ENCODE data around the gene CNTNAP2.

CNTNAP2 gene

DNA sequence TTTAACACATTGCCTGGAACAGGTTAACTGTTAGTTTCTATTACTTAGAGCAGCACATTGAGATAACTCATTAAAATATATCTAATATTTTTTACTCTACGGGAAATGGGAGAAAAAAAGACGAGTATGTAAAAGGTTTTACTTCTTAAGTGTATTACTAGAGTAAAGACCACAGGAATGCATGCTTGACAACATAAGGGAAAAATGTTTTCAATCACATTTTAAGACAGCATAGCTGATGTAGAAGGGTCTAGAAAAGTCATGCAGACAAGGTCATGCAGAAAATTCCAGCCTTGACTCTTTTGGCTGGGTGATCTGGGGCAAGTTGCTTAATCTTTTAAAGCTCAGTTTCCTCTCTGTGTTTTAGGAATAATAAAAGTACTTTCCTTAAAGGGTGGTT is 806.2 kb downstream of the CNTNAP2 start:
- DNase-seq, result no peak

DNA sequence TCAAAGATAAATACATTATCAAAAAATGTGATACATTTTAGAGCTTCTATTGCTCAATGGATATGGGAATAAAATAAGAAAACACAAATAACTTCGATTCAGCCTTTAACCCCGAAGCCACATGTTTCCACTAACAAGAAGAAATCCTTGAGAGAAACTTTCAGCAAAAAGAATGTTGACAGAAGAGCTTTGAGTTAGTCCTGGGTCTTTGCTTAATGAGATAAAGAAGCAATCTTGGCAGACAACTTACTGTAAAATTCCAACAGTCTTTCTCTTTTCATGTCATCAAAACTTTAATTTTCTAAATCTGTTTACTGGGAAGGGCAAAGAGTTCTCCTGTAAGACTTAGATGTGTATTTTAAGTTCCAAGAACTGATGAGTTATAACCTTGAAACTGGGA is 810.2 kb downstream of the CNTNAP2 start:
- no peak for DNase-seq

DNA sequence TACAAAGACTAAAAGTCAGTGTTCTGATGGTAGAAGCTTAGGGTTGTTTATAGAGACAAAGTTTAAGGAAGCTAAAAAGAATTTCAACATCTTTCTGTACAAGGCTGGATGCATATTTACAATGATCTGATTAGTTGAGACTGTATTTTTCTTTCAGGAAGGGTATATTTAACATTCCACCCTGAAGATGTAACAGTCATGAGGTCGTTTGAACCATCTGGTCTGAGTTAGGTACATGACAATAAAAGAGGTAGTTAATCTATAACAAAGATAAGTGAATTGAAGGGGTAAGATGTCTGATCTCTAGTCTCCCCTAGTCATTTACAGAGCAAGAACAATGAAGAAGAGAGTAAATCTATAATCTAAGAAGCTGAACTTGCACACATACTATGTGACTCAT is 821.2 kb downstream of the CNTNAP2 start:
- DNase-seq, result no peak

DNA sequence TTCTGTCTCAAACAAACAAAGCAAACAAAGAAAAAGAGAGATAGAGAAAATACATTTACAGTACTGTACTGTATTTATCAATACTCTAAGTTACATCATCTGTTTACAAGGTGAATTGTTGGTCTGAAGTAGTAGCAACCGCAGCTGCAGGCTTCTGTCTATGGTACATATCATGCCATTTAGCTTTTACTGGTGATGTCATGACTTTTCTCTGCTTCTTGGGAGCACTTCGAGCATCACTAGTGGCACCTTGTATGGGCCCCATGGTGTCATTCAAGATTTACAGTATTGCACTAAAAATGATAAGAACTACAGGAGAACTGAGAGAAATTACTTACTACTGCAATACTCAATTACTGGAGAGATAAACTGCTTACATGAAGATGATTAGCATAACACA is 826.9 kb downstream of the CNTNAP2 start:
- DNase-seq, result no peak

DNA sequence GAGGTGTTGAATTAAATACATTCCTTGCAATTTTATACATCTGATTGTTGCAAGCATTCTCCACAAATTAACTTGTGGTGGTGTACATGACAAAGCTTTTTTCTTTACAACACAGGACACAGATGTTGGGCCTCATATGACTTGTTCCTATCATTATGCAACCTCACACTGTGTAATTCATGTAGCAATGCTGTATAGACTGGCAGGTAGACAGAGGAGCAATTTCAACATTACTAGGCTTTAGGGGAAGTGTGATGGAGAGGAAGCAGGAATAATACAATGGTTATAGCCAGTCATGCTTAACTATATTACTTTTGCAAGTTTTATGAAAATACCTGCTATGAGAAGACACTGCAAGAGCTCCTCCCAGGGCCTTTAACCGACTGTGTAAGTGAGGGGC is 832.1 kb downstream of the CNTNAP2 start:
- no peak for DNase-seq

DNA sequence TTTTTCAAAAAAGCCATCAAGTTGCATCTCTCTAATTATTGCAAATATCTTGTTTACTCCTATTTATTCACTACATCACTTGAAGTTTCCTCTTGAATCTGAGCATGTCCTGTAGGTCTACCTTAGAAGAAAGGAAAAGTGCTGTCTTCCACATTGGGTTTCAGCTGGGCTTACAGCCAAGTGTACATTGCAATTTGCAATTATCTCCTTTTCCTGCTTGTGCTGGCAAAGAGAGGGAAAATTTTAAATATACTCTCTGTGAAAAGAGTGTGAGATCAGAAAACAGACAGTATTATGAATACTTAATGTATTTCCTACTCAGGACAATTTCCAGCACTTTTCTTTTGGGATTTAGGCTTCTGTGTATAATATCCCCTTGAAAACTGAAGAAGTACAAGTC is 839.7 kb downstream of the CNTNAP2 start:
- no peak for DNase-seq

DNA sequence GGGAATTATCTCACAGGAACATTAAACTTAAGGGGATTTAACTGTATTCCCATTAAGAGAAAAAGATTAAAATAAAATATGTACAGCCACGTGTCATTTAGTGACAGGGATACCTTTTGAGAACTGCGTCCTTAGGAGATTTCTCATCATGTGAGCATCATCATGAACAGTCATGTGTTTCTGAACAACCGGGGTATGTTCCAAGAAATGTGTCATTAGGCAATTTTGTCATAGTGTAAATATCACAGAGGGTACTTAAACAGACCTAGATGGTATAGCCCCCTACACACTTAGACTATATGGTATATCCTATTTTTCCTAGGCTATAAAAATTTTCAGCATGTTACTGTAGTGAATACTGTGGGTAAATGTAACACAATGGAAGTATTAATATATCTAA is 840.3 kb downstream of the CNTNAP2 start:
- no peak for DNase-seq

DNA sequence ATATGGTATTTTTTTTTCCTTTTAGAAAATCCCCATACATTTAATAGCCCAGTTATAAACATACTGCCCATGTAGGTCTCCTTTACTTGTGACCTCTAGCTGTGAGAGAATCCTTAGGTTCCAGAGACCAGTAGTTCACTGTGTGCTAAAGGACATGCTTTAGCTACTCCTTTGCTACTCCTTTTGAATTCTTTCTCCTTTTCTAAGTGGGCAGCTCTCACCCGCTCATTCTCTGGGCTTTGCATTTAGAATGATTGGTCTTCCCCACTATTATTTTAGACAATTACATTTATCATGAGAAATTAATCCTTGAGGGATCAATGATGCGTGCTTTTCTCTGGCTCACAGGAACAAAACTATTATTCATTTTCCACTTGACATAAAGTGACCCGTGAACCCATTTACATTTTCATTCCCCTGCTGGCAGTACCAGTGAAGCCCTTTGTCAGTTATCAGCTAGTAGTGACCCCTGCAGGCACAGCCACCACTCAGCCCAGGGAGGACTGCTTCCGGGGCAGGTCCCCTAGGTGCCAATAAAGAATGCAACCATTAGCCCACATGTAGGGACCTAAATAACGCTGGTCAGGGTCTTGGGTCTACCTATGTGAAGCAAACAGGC is 844.3 kb downstream of the CNTNAP2 start:
- no peak for DNase-seq

DNA sequence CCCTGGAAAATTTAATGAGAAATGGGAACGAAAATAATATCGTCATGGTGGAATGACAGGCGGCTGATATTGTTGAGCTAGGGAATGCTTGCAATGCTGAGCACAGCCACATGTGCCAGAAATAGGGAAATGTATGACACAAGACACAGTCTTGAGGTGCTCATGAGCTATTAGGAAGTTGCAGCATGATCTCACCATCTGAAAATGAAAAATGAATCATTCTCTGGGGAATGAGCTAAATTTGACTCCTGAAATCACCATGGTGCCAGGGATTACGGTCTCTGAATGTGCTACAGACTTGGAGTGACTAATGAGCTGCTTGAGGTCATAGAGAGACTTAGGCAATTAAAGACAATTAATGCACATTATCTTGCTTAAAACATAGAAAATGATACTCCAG is 845.0 kb downstream of the CNTNAP2 start:
- DNase-seq, result no peak

DNA sequence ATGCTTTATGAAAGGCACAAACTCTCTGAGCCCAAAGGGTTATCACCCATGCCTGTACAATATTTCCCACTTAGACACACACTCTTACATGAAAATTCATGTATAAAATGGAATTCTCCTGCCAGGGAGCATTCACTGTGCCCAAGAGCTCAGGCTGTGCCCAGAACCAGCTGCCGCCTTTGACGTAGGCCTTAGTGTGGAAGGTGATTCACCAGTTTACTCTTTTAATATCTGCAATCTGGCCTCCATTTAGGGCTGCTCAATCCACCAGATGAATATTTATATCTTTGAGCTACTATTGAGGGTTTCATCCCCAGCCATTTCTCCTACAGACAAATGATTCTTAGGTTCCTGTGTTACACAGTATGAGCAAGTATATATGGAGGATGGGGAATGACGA is 849.7 kb downstream of the CNTNAP2 start:
- DNase-seq, result no peak

DNA sequence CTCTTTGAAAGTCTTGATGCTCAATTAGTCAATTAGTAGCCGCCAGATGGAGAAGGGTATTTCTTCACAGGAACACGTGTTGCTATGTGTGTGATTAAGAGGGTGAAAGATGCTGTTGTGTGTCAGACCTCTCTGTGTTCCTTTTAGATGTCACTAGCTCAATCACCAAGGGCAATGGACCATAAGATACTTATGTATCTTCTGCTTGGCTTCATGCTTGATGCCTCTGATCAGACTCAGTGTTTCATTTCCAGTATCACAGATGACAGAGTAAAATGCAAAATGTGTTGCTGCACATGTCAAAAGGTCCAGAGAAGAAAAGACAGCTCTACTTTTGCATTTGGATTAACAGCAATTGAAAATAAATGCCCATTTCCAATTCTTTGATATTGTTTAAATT is 865.9 kb downstream of the CNTNAP2 start:
- no peak for DNase-seq

DNA sequence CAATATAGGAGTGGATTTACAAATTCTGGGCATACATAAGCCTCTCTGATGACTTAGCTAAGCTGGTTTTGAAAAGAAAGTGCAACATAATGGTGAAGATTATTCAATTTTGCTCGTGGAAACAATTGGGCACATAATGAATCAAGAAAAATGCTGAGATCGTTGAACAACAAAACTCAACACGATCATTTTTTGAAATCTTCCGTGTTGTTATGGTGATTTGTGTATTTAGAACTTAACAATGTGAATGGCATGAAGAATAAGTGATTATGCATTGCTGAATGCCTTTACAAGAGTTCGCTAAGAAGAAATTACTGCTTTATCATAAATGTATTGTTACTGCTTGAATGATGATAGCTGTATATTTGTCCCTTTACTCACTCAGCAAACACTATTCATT is 875.0 kb downstream of the CNTNAP2 start:
- DNase-seq, result no peak

DNA sequence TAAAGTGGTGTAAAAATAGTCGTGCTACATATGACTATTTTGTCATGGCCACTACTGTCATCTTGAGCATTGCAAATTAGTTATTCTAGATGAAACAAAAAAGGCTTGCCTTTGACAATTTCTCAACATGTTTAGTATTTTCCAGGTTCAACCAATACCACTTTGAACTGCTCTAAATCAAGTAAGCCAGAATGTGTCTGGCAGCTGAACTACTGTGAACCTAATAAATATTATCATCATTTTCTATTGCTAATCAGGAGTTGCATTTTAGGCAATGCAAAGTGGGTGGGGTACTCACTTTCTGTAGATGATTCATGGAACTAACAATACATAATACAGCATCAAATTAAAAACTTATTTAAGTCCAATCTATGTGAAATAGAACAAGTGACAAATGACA is 877.2 kb downstream of the CNTNAP2 start:
- no peak for DNase-seq

DNA sequence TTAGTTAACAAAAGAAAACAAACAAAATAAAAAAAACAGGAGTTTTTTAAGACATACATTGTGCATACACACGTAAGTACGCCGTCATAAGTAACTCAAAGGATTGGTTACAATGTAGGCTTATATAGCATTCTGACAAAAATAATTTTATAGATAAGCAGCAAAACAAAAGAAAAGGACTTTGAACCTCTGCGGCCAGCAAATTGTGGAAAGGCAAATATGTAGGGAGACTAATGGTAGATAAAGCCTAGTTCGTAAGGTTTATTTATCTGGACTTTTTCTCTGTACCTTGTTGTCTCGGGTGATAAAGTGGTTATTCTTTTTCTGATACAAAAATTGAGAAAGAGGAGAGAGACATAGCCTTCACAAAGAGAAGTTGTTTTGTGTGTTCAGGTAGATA is 891.9 kb downstream of the CNTNAP2 start:
- no peak for DNase-seq

DNA sequence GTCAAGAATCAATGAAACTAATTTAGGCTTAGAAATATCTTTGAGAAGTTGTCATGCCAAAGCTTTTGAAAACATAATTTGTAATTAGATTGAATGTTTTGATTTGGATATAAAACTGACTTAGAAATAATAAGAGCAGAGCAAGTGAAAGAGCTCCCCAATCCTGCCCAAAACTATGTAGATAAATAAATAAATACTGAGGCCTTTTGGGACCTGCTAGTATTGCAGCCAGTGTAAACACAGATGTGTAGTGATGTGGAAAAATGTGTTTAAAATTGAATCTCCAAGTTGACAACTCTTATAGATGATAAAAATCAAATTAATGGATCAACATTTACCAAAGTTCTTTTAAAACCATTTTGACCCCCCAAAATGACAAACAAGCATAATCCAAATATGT is 896.1 kb downstream of the CNTNAP2 start:
- no peak for DNase-seq

DNA sequence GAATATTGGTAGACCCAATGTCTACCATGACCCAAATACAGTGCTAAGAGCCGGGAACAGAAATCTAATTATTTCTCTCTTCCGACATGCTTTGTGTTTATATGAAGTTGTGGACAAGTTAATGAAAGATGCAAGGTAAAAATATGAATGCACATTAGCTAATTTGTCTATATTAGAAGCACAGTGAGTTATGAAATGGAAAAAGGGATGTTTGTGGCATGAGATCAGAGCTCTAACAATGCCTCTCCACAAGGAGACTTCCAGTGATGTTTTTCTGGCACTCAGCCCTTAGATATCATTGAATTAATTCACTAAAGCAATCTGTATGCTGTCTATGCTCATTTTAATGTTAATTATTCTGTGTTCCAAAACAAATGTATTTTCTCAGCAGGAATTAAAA is 897.2 kb downstream of the CNTNAP2 start:
- no peak for DNase-seq

DNA sequence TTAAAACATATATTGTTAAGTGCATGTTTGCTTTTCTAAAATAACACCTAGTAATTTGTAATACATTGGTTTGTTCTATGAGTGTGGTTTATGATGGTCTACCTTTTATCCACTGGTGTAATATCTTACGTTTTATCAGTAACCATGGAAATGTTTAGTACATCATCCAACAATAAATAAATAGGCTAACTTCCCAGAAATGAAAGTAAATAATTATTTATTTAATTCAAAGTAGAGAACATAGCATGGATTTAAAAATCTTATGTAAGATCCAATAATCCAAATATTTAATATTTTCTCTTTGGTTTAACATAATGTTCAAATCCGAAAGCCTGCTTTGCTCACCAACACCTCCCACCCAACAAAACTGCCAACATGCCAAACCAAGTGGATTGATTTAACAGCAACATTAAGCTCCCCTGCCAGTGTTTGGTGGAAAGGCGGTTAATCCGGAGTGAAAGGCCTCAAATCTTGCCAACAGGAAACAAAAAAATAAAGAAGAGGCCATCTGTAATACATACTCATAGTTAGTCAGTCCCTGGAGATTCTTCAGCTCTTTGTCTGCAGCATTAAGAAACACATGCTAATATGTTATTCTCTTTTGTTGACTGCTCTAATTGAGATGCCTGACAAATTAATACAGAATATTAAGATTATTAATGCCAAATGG is 897.8 kb downstream of the CNTNAP2 start:
- no peak for DNase-seq

DNA sequence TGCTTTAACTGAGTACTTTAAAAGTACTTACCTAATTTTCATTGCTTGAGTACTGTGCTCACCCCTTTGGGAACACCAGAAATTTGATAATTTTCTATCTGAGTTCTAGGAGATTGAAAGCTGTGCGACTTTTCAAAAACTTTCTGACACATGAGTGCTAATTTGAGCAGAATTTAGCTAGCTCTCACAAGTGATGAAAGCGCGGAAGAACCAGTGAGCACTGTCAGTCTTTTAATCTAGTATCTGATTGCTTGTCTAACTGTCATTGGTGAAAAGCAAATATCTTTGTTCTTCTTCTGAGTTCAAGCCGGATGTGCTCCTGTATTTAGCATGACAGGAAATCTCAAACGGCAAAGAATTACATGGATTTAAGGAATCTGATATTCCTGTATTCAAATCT is 899.4 kb downstream of the CNTNAP2 start:
- DNase-seq, result no peak

DNA sequence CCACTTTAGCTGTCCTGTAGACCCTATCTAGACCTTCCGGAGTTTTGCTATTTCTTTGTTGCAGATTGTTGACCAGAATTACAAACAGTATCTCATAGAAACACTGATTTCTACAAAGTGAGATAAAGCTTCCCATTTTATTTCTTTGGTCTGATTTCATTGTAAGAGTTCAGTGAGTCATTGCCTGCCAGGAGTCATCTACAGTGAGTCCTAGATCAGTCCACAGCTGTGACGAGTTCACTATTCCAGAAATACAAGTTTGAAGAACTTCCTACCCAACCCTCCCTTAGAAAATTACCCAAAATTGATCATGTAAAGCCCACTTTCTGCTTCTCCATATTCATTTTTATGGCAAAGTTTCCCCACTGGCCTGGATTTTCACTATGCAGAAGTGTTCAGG is 905.5 kb downstream of the CNTNAP2 start:
- DNase-seq, result no peak

DNA sequence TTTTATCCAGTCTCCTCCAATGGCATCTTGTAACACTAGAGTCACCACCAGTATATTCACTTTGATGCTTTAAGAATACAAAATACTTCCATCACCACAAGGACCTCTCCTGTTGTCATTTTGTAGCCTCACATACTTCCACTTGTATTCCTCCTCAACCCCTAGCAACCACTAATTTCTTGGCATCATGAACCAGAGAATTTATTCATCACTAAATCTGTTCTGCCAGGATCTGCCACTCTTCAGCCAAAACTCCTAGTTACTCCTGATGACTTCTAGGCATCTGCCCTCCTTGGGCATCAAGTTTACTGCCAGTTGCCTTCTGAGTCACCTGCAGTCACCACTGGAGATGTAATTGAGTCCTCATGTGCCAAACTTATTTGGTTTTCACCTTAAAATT is 906.8 kb downstream of the CNTNAP2 start:
- DNase-seq, result no peak

DNA sequence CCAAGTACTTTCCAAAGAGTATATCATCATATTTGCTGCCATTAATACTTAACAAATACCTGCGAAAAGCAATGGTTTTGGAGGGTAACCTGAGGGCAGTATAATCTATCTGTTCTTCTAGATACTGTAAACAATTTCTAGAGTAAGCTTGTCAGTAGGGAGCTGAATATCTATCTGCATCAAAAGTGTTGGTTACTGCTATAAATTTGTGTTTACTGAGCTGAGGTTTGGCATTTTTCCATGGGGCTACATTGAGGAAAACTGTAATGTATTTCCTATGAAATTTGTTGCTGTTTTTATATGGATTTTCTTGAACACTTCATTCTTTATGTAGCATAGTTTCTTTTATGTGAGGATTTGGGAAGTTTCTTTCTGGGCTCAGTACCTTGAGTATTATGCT is 913.4 kb downstream of the CNTNAP2 start:
- DNase-seq, result no peak

DNA sequence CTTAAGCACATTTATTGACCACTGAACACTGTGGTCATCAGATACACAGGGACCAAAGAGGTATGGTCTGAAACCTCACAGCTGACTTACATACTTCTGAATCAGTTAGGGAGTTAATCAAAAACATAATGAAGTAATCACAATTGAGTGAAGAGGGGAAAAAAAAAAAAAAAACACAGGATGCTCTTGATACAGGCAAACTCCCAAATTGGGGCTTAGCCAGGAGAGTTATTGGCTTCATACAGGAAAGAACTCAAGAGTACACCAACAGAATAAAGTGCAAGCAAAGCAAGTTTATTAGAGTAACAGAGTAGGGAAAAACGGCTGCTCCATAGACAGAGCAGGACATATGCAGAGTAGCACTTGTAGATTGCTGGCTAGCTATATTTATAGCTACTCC is 917.0 kb downstream of the CNTNAP2 start:
- no peak for DNase-seq

DNA sequence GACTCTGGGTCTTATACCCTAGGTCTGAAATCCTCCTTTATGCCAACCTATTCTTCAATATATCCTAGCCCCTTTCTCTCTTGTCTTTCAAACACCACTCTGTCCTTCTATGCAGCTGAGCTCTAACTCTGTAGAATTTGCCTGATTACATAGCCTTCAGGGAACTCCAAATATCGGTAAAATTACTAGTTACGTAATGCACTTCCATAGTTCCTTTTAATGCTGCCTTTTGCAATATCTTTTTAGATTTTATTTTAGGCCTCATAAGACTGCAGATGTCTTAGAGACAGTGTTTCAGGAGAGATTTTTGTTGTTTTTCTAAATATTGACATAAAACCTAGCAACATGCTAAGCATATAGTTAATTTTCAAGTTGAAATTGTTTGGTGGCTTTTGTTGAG is 924.8 kb downstream of the CNTNAP2 start:
- no peak for DNase-seq

DNA sequence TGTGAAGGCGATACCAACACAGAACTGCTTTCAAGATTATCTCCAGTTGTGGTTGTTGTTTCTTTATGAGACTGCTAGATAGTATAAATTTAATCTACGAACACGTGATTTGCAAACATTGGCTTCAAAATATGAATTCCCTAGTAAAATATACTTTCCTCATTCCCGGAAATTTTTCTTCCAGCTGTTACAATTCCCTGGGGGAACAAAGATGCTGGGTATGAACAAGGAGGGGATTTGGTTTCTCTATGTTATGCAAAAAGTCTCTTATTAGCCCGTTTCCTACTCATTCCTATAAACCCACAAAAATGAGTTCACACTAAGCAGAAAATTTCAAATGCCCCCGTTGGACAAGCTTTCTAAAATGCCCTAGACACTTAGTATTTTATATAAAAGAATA is 928.3 kb downstream of the CNTNAP2 start:
- DNase-seq, result no peak

DNA sequence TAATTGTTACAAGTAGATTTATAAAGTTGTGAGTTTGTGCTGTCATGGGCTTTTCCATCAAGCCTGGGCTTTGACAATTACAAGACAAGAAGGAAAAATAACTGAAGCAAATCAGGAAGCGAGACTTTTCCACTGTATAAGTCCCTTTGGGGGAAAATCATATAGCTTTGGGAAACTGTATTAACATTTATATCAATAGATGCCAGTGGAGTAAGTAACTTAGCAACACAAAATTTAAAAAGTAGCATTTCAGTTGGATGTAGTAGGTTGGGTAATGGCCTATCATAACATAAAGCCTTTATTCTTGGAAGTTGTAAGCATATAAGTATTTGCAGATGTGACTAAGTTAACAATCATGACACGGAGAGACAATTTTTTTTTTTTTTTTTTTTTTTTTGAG is 931.1 kb downstream of the CNTNAP2 start:
- no peak for DNase-seq

All from NCI-H526 treated with DMSO at 0.1 percent for 48 hours (cell line).